ENCODE data around the gene PPP1R9B.

Gene PPP1R9B

DNA sequence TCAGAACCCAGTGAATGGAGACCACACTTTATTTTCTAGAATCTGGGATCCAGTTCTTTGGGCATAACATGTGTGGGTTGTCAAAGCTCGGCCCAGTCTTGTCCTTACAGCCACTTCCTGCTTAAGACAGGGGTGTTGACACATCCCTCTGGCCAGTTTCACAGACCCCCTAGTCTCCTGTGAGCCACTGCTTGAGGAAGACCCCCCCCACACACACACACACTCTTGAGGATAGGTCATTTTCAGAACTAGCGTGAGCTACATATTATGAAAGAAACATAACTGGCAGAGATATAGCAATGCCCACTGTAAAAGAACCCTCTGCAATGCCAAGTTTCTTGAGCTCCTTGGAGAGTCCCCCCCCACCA, 58.6 kb downstream of the PPP1R9B start:
- H4K8ac ChIP-seq (ENCODE audit: low read depth, low read length) = no peak overlapping the region
- H3K79me1 ChIP-seq (ENCODE audit: low read depth, low read length) = peaks cover 6% of the 10 kb centered on the region
- WGBS, 2 donors (ENCODE audit: extremely low coverage in 2 of 2, insufficient read length in 2 of 2, insufficient replicate concordance in 1 of 2) = no CpG with 5 or more reads among the region's 2 CpGs
- peaks cover 8 to 10% of the 10 kb centered on the region in 2 donors for H3K4me1 ChIP-seq (ENCODE audit: control insufficient read depth in 2 of 2, insufficient read depth in 1 of 2, low read depth in 1 of 2, low read length in 2 of 2)
- H2BK12ac ChIP-seq (ENCODE audit: low read length) = no peak overlapping the region
- no peak overlapping the region for H2BK5ac ChIP-seq (ENCODE audit: low read length)
- no peak overlapping the region for H3K4me2 ChIP-seq (ENCODE audit: insufficient read depth, low read length, poor library complexity, severe bottlenecking)
- no peak overlapping the region for H3K23ac ChIP-seq (ENCODE audit: low read depth, low read length, poor library complexity)
- no peak overlapping the region for H3K4me3 ChIP-seq (ENCODE audit: low read length in 2 of 2)
- H2BK15ac ChIP-seq (ENCODE audit: low read length) = no peak overlapping the region
- no peak overlapping the region for H3K27ac ChIP-seq (replicated peaks; ENCODE audit: low read length)
- H2AFZ ChIP-seq (ENCODE audit: low read length) = no peak overlapping the region
- no peak overlapping the region for H4K91ac ChIP-seq (ENCODE audit: low read depth, low read length, poor library complexity)
- no peak overlapping the region for H2BK120ac ChIP-seq (ENCODE audit: low read depth, low read length)
- no peaks in the 10 kb centered on the region for H3K36me3 ChIP-seq (replicated peaks in 1 of 2; ENCODE audit: control insufficient read depth in 2 of 2, insufficient read depth in 2 of 2, low read length in 2 of 2)
- H3K9ac ChIP-seq (ENCODE audit: low read depth, low read length, poor library complexity) = no peak overlapping the region
- no peak overlapping the region for H2AK5ac ChIP-seq (ENCODE audit: low read depth, low read length)
- no peaks in the 10 kb centered on the region for H3K9me3 ChIP-seq (replicated peaks in 1 of 2; ENCODE audit: control insufficient read depth in 2 of 2, insufficient read depth in 1 of 2, low read depth in 1 of 2, low read length in 2 of 2)
- H3K14ac ChIP-seq (ENCODE audit: low read length) = no peak overlapping the region
- H3K18ac ChIP-seq (ENCODE audit: low read length) = peak overlapping the region; percentile 21
- H3K27me3 ChIP-seq (ENCODE audit: control insufficient read depth in 3 of 3, insufficient read depth in 3 of 3, low read depth in 1 of 3, low read length in 3 of 3) = peaks cover 0 to 7% (median 0%) of the 10 kb centered on the region in 3 experiments
- no peak for DNase-seq (ENCODE audit: low spot score)
- no peak overlapping the region for H3K4ac ChIP-seq (ENCODE audit: low read length)

DNA sequence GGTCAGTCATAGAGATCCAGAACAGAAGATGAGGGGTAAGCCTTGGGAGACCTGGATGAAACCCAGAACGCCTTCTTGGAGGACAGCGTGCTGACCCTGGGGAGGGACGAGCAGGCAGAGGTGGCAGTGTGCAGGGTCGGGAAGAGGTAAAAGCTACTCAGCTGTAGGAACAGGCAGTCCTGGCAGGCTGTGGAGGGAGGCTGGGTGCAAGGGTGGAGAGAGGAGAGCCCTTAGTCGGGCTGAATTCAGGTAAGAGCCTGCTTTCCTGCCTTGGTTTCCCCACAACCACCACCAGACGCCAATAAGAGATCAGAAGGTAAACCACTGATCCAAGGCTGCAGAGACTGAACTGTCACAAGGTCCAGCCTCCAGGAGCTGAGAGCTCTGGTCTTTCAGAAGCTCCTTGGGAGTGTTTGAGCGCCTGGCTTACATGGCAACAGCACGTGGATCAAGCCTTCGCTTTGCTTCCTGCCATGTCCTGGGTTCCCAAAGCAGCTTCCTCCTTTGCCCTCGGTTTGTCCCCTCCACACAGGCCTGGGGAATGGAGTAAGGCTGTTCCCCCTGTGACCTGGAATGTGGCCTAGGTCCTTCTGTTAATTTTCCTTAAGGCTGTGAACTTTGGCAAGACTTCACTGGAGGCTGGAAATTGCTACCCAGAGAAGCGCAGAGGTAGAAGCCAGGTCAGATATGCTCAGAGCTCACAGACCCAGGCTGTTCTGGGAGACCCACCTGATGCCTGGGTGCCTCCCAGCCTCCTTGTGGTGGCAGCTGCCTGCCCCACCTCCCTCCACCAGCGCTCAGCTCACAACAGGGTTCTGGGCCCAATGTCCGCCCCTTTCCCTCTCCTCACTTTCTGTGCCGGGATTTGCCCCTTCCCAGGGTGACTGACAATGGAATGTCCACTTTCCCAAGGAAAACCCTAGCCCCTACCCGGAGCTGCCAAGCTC, 59.2 kb downstream of the PPP1R9B start:
- Histone ChIP-seq H2BK15ac (ENCODE audit: low read length) (no peak overlapping the region), H3K36me3 (replicated peaks in 1 of 2; ENCODE audit: control insufficient read depth in 2 of 2, insufficient read depth in 2 of 2, low read length in 2 of 2) (no peaks in the 10 kb centered on the region), H3K79me1 (ENCODE audit: low read depth, low read length) (peaks cover 5% of the 10 kb centered on the region), H3K23ac (ENCODE audit: low read depth, low read length, poor library complexity) (no peak overlapping the region), H2AFZ (ENCODE audit: low read length) (no peak overlapping the region), H3K27ac (replicated peaks; ENCODE audit: low read length) (no peak overlapping the region), H4K91ac (ENCODE audit: low read depth, low read length, poor library complexity) (no peak overlapping the region), H3K4me3 (ENCODE audit: low read length in 2 of 2) (no peak overlapping the region), H4K8ac (ENCODE audit: low read depth, low read length) (no peak overlapping the region), H2AK5ac (ENCODE audit: low read depth, low read length) (no peak overlapping the region), H3K9me3 (replicated peaks in 1 of 2; ENCODE audit: control insufficient read depth in 2 of 2, insufficient read depth in 1 of 2, low read depth in 1 of 2, low read length in 2 of 2) (no peaks in the 10 kb centered on the region), H2BK120ac (ENCODE audit: low read depth, low read length) (no peak overlapping the region), H3K9ac (ENCODE audit: low read depth, low read length, poor library complexity) (no peak overlapping the region), H2BK12ac (ENCODE audit: low read length) (no peak overlapping the region), H3K4me2 (ENCODE audit: insufficient read depth, low read length, poor library complexity, severe bottlenecking) (no peak overlapping the region), H3K18ac (ENCODE audit: low read length) (peak overlapping the region; percentile 63), H2BK5ac (ENCODE audit: low read length) (no peak overlapping the region), H3K4me1 (ENCODE audit: control insufficient read depth in 2 of 2, insufficient read depth in 1 of 2, low read depth in 1 of 2, low read length in 2 of 2) (peaks cover 7% of the 10 kb centered on the region in 2 donors), H3K27me3 (ENCODE audit: control insufficient read depth in 3 of 3, insufficient read depth in 3 of 3, low read depth in 1 of 3, low read length in 3 of 3) (peaks cover 0 to 7% (median 0%) of the 10 kb centered on the region in 3 experiments), H3K14ac (ENCODE audit: low read length) (no peak overlapping the region), H3K4ac (ENCODE audit: low read length) (no peak overlapping the region)
- no CpG with 5 or more reads among the region's 15 CpGs for WGBS, 2 donors (ENCODE audit: extremely low coverage in 2 of 2, insufficient read length in 2 of 2, insufficient replicate concordance in 1 of 2)
- no peak for DNase-seq (ENCODE audit: low spot score)

DNA sequence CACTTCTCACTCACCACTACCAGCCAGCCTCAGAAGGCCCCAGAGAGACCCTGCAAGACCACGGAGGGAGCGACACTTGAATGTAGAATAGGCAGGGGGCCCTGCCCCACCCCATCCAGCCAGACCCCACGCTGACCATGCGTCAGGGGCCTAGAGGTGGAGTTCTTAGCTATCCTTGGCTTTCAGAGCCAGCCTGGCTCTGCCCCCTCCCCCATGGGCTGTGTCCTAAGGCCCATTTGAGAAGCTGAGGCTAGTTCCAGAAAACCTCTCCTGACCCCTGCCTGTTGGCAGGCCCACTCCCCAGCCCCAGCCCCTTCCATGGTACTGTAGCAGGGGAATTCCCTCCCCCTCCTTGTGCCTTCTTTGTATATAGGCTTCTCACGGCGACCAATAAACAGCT, 60.4 kb downstream of the PPP1R9B start:
- Histone ChIP-seq H3K27me3 (ENCODE audit: control insufficient read depth in 3 of 3, insufficient read depth in 3 of 3, low read depth in 1 of 3, low read length in 3 of 3) (peaks cover 0 to 7% (median 0%) of the 10 kb centered on the region in 3 experiments), H4K91ac (ENCODE audit: low read depth, low read length, poor library complexity) (no peak overlapping the region), H3K4ac (ENCODE audit: low read length) (no peak overlapping the region), H3K27ac (replicated peaks; ENCODE audit: low read length) (no peak overlapping the region), H3K23ac (ENCODE audit: low read depth, low read length, poor library complexity) (peak overlapping the region; percentile 8), H2AK5ac (ENCODE audit: low read depth, low read length) (no peak overlapping the region), H4K8ac (ENCODE audit: low read depth, low read length) (no peak overlapping the region), H3K9ac (ENCODE audit: low read depth, low read length, poor library complexity) (no peak overlapping the region), H2BK15ac (ENCODE audit: low read length) (peak overlapping the region; percentile 54), H3K79me1 (ENCODE audit: low read depth, low read length) (no peaks in the 10 kb centered on the region), H3K9me3 (replicated peaks in 1 of 2; ENCODE audit: control insufficient read depth in 2 of 2, insufficient read depth in 1 of 2, low read depth in 1 of 2, low read length in 2 of 2) (no peaks in the 10 kb centered on the region), H3K36me3 (replicated peaks in 1 of 2; ENCODE audit: control insufficient read depth in 2 of 2, insufficient read depth in 2 of 2, low read length in 2 of 2) (no peaks in the 10 kb centered on the region), H3K4me3 (ENCODE audit: low read length in 2 of 2) (no peak overlapping the region), H3K4me1 (ENCODE audit: control insufficient read depth in 2 of 2, insufficient read depth in 1 of 2, low read depth in 1 of 2, low read length in 2 of 2) (peaks cover 0 to 3% of the 10 kb centered on the region in 2 donors), H2BK12ac (ENCODE audit: low read length) (no peak overlapping the region), H2BK120ac (ENCODE audit: low read depth, low read length) (no peak overlapping the region), H3K4me2 (ENCODE audit: insufficient read depth, low read length, poor library complexity, severe bottlenecking) (no peak overlapping the region), H3K14ac (ENCODE audit: low read length) (no peak overlapping the region), H3K18ac (ENCODE audit: low read length) (no peak overlapping the region), H2BK5ac (ENCODE audit: low read length) (no peak overlapping the region), H2AFZ (ENCODE audit: low read length) (peak overlapping the region; percentile 36)
- WGBS, 2 donors (ENCODE audit: extremely low coverage in 2 of 2, insufficient read length in 2 of 2, insufficient replicate concordance in 1 of 2) = no CpG with 5 or more reads among the region's 6 CpGs
- DNase-seq (ENCODE audit: low spot score) = no peak

DNA sequence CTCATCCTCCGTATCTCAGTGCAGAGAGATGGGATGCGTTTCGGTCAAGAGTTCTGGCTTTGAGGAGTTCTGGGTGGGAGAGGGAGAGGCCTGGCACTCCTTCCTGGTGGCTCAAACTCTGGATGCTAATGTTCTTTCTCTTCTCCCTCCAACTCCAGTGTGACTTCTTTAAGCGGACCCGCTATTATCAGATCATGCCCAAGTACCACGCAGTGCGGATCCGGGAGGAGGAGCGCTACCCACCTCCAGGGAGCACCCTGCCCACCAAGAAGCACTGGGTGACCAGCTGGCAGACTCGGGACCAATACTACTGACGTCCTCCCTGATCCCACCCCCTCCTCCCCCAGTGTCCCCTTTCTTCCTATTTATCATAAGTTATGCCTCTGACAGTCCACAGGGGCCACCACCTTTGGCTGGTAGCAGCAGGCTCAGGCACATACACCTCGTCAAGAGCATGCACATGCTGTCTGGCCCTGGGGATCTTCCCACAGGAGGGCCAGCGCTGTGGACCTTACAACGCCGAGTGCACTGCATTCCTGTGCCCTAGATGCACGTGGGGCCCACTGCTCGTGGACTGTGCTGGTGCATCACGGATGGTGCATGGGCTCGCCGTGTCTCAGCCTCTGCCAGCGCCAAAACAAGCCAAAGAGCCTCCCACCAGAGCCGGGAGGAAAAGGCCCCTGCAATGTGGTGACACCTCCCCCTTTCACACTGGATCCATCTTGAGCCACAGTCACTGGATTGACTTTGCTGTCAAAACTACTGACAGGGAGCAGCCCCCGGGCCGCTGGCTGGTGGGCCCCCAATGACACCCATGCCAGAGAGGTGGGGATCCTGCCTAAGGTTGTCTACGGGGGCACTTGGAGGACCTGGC, 61.3 kb downstream of the PPP1R9B start:
- Histone ChIP-seq H4K91ac (ENCODE audit: low read depth, low read length, poor library complexity) (no peak overlapping the region), H3K18ac (ENCODE audit: low read length) (peak overlapping the region; percentile 70), H3K36me3 (replicated peaks in 1 of 2; ENCODE audit: control insufficient read depth in 2 of 2, insufficient read depth in 2 of 2, low read length in 2 of 2) (no peaks in the 10 kb centered on the region), H3K9ac (ENCODE audit: low read depth, low read length, poor library complexity) (peak overlapping the region; percentile 50), H2BK5ac (ENCODE audit: low read length) (no peak overlapping the region), H3K79me1 (ENCODE audit: low read depth, low read length) (no peaks in the 10 kb centered on the region), H3K23ac (ENCODE audit: low read depth, low read length, poor library complexity) (peak overlapping the region; percentile 8), H3K4me1 (ENCODE audit: control insufficient read depth in 2 of 2, insufficient read depth in 1 of 2, low read depth in 1 of 2, low read length in 2 of 2) (no peaks in the 10 kb centered on the region), H3K27ac (replicated peaks; ENCODE audit: low read length) (no peak overlapping the region), H3K4ac (ENCODE audit: low read length) (no peak overlapping the region), H2BK120ac (ENCODE audit: low read depth, low read length) (no peak overlapping the region), H2BK12ac (ENCODE audit: low read length) (no peak overlapping the region), H4K8ac (ENCODE audit: low read depth, low read length) (peak overlapping the region; percentile 72), H2BK15ac (ENCODE audit: low read length) (peak overlapping the region; percentile 83), H3K4me2 (ENCODE audit: insufficient read depth, low read length, poor library complexity, severe bottlenecking) (no peak overlapping the region), H3K14ac (ENCODE audit: low read length) (peak overlapping the region; percentile 31), H3K27me3 (ENCODE audit: control insufficient read depth in 3 of 3, insufficient read depth in 3 of 3, low read depth in 1 of 3, low read length in 3 of 3) (peaks cover 0 to 7% (median 0%) of the 10 kb centered on the region in 3 experiments), H2AK5ac (ENCODE audit: low read depth, low read length) (peak overlapping the region; percentile 7), H3K9me3 (replicated peaks in 1 of 2; ENCODE audit: control insufficient read depth in 2 of 2, insufficient read depth in 1 of 2, low read depth in 1 of 2, low read length in 2 of 2) (no peaks in the 10 kb centered on the region), H3K4me3 (ENCODE audit: low read length in 2 of 2) (no peak overlapping the region), H2AFZ (ENCODE audit: low read length) (peak overlapping the region; percentile 36)
- WGBS, 2 donors (ENCODE audit: extremely low coverage in 2 of 2, insufficient read length in 2 of 2, insufficient replicate concordance in 1 of 2) = no CpG with 5 or more reads among the region's 25 CpGs
- no peak for DNase-seq (ENCODE audit: low spot score)

Data from neuronal stem cell (in vitro differentiated cells).